OCI-LY3 (cell line): ENCODE measurements around the gene HBG2.

ENCODE experiments used
- H2AFZ ChIP-seq: fragments of 200-600, 300-600 bp; shearing (Covaris generic); 2 replicates; pipeline ENCODE4 v1.6.0; 2014; ENCODE audit warnings: antibody characterized with exemption, low read depth, low read length
- H3K27ac ChIP-seq: fragments of 200-600, 300-600 bp; sonication (generic); 2 replicates; pipeline ENCODE4 v1.5.1; 2014; ENCODE audit warnings: mild to moderate bottlenecking, low read length, moderate library complexity, mixed read lengths
- H3K27me3 ChIP-seq: fragments of 200-600, 300-600 bp; sonication (generic); 2 replicates; pipeline ENCODE4 v1.6.1; 2014; ENCODE audit warnings: low read depth, low read length, mixed read lengths
- H3K36me3 ChIP-seq: fragments of 200-600, 300-600 bp; sonication (generic); replicated peaks from 2 replicates; pipeline ENCODE3; 2014; ENCODE audit warnings: low read depth, low read length, mixed read lengths
- H3K4me1 ChIP-seq: fragments of 300-600, 200-600 bp; sonication (generic); 2 replicates; pipeline ENCODE4 v1.6.1; 2014; ENCODE audit warnings: low read length, mixed read lengths
- H3K4me2 ChIP-seq: fragments of 200-600, 300-600 bp; sonication (generic); 2 replicates; pipeline ENCODE4 v1.6.1; 2014; ENCODE audit warnings: low read length, mixed read lengths
- H3K4me3 ChIP-seq: fragments of 300-600, 200-600 bp; sonication (generic); 2 replicates; pipeline ENCODE4 v1.5.1; 2014; ENCODE audit warnings: antibody characterized with exemption, mild to moderate bottlenecking, low read length, moderate library complexity
- H3K79me2 ChIP-seq: fragments of 300-600, 200-600 bp; shearing (Covaris generic); 2 replicates; pipeline ENCODE4 v1.6.1; 2014; ENCODE audit warnings: mild to moderate bottlenecking, low read length, mixed read lengths
- H3K9ac ChIP-seq: fragments of 300-600, 200-600 bp; shearing (Covaris generic); 2 replicates; pipeline ENCODE4 v1.6.0; 2014; ENCODE audit warnings: mild to moderate bottlenecking, low read length, moderate library complexity
- H3K9me3 ChIP-seq: fragments of 200-600, 300-600 bp; shearing (Covaris generic); 2 replicates; pipeline ENCODE4 v1.6.1; 2014; ENCODE audit warnings: low read length, mixed read lengths; ENCODE audit not compliant: insufficient read depth
- H4K20me1 ChIP-seq: fragments of 200-600, 300-600 bp; sonication (generic); 2 replicates; pipeline ENCODE4 v1.6.1; 2016; ENCODE audit warnings: low read length, mixed read lengths; ENCODE audit not compliant: insufficient read depth
- CTCF ChIP-seq: fragments of 200-600, 300-600 bp; sonication (generic); IDR thresholded peaks from 2 replicates; pipeline ENCODE4 v1.5.1; 2014; ENCODE audit warnings: antibody characterized with exemption, low read length, low read depth
- EZH2phosphoT487 ChIP-seq: fragments of 200-600 bp; shearing (Covaris generic); IDR thresholded peaks from 2 replicates; pipeline ENCODE4 v1.6.1; 2018; ENCODE audit warnings: antibody characterized with exemption, mixed run types, low read depth

HBG2 gene

GRCh38 chr11:5282628-5283027, 28.0 kb upstream of the HBG2 start:
- TF ChIP-seq CTCF (no peak), EZH2phosphoT487 (no peak)
- no peak overlapping the region for H3K9ac ChIP-seq
- H3K4me2 ChIP-seq, result no peak overlapping the region
- H3K4me3 ChIP-seq, result no peak overlapping the region
- H3K27ac ChIP-seq, result no peak overlapping the region
- H3K27me3 ChIP-seq, result no peaks in the 10 kb centered on the region
- H3K4me1 ChIP-seq, result peaks cover 21% of the 10 kb centered on the region
- no peaks in the 10 kb centered on the region for H4K20me1 ChIP-seq
- H3K36me3 ChIP-seq, result no peaks in the 10 kb centered on the region
- no peak overlapping the region for H2AFZ ChIP-seq
- no peaks in the 10 kb centered on the region for H3K79me2 ChIP-seq
- H3K9me3 ChIP-seq, result no peaks in the 10 kb centered on the region

- no peaks in the 10 kb centered on the region for H3K36me3 ChIP-seq
- no peaks in the 10 kb centered on the region for H3K79me2 ChIP-seq
- H3K4me3 ChIP-seq, result no peak overlapping the region
- H3K27ac ChIP-seq, result no peak overlapping the region
- no peaks in the 10 kb centered on the region for H3K27me3 ChIP-seq
- no peaks in the 10 kb centered on the region for H4K20me1 ChIP-seq
- no peak overlapping the region for H2AFZ ChIP-seq
- peaks cover 21% of the 10 kb centered on the region for H3K4me1 ChIP-seq
- TF ChIP-seq EZH2phosphoT487 (no peak), CTCF (no peak)
- no peak overlapping the region for H3K4me2 ChIP-seq
- H3K9me3 ChIP-seq, result no peaks in the 10 kb centered on the region
- H3K9ac ChIP-seq, result no peak overlapping the region
Measured at GRCh38 chr11:5281596-5281995, 27.0 kb upstream of the HBG2 start.

- Histone ChIP-seq H3K27ac (no peak overlapping the region), H3K79me2 (no peaks in the 10 kb centered on the region), H3K27me3 (no peaks in the 10 kb centered on the region), H3K4me1 (peaks cover 21% of the 10 kb centered on the region), H3K4me2 (peak overlapping the region; percentile 52), H3K9me3 (no peaks in the 10 kb centered on the region), H3K4me3 (no peak overlapping the region), H3K36me3 (no peaks in the 10 kb centered on the region), H3K9ac (no peak overlapping the region), H2AFZ (0 out of 2 replicates have a peak overlapping the region, but pooled peaks have one; percentile 35), H4K20me1 (no peaks in the 10 kb centered on the region)
- TF ChIP-seq EZH2phosphoT487 (no peak), CTCF (no peak)
Measured at GRCh38 chr11:5280582-5281102, 26.1 kb upstream of the HBG2 start.

- Histone ChIP-seq H3K9ac (no peak overlapping the region), H3K27ac (no peak overlapping the region), H2AFZ (peak overlapping the region; percentile 32; the same call in 1 of the 2 replicates), H4K20me1 (no peaks in the 10 kb centered on the region), H3K4me1 (peaks cover 21% of the 10 kb centered on the region), H3K4me3 (no peak overlapping the region), H3K9me3 (no peaks in the 10 kb centered on the region), H3K4me2 (no peak overlapping the region), H3K27me3 (no peaks in the 10 kb centered on the region), H3K79me2 (no peaks in the 10 kb centered on the region), H3K36me3 (no peaks in the 10 kb centered on the region)
- TF ChIP-seq EZH2phosphoT487 (no peak), CTCF (no peak)
Measured at GRCh38 chr11:5279471-5280090, 25.0 kb upstream of the HBG2 start.
